ENCODE measurements around the gene NR4A2. TPM values are rescaled to one million over a fixed set of nuclear protein-coding genes. Genes with fewer than 3 reads are reported as not detected.

The NR4A2 gene
- total RNA-seq, 1 experiment from 2014 or later: 17.9 TPM

- TF ChIP-seq, protein P1, sequence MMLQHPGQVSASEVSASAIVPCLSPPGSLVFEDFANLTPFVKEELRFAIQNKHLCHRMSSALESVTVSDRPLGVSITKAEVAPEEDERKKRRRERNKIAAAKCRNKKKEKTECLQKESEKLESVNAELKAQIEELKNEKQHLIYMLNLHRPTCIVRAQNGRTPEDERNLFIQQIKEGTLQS (IDR thresholded peaks at IDR 0.05): no peak
- TF ChIP-seq, protein P2, sequence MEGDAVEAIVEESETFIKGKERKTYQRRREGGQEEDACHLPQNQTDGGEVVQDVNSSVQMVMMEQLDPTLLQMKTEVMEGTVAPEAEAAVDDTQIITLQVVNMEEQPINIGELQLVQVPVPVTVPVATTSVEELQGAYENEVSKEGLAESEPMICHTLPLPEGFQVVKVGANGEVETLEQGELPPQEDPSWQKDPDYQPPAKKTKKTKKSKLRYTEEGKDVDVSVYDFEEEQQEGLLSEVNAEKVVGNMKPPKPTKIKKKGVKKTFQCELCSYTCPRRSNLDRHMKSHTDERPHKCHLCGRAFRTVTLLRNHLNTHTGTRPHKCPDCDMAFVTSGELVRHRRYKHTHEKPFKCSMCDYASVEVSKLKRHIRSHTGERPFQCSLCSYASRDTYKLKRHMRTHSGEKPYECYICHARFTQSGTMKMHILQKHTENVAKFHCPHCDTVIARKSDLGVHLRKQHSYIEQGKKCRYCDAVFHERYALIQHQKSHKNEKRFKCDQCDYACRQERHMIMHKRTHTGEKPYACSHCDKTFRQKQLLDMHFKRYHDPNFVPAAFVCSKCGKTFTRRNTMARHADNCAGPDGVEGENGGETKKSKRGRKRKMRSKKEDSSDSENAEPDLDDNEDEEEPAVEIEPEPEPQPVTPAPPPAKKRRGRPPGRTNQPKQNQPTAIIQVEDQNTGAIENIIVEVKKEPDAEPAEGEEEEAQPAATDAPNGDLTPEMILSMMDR (IDR thresholded peaks at IDR 0.05 in 2 of 3, conservative IDR thresholded peaks at IDR 0.05 in 1 of 3; ENCODE audit: borderline replicate concordance in 1 of 3, insufficient read depth in 1 of 3, low read depth in 2 of 3, low read length in 2 of 3): no peak
These were observed 6.8 kb upstream of the NR4A2 start (continued) for GRCh38 chr2:156339110-156339847.

DNA sequence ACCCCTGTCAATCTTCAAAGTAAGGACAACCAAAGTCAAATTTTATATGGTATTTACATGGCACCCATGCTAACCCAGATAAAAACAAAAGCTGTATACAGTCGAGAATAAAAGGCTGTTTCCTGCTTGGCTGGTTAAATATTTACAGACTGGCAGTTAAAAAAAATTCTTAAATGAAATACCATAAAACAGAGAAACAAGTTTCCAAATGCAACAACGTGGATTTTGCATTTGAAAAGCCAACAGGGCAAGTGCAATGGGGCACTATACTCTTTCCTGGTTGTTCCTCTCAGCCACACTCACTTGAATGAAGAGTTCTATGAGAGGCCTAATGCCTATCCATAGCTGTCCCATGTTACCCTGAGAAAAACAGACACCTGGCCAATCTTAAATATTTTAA lies 6.1 kb upstream of the NR4A2 start:
- BruUV-seq (replicated peaks): no TSS peak
- RAD21 ChIA-PET (ENCODE audit: low non-redundant PET in 1 of 2, low total read pairs in 2 of 2, uncharacterized antibody in 2 of 2, unreplicated experiment in 2 of 2): no interaction called here
- peak overlapping the region; percentile 99 for H3K27ac ChIP-seq (ENCODE audit: low read depth, low read length)
- H4K20me1 ChIP-seq (ENCODE audit: insufficient read depth): no peaks in the 10 kb centered on the region
- H3K27me3 ChIP-seq (ENCODE audit: insufficient read depth, low read length): no peaks in the 10 kb centered on the region
- intact Hi-C loops (cut with micrococcal nuclease): loop anchor here (10.0 kb wide), 2 partner anchors 856 to 964 kb away; no protein-coding TSS in a partner anchor
- peaks cover 55 to 76% of the 10 kb centered on the region in 2 experiments for H3K4me1 ChIP-seq (ENCODE audit: control insufficient read depth in 1 of 2, insufficient read depth in 2 of 2, low read length in 2 of 2)
- H3K9me3 ChIP-seq (ENCODE audit: control insufficient read depth in 1 of 2, insufficient read depth in 1 of 2, low read depth in 1 of 2, low read length in 2 of 2): no peaks in the 10 kb centered on the region
- peaks cover 25% of the 10 kb centered on the region for H3K79me2 ChIP-seq (ENCODE audit: insufficient read depth, low read length)
- DNase-seq (ENCODE audit: low read depth, low spot score) (no peak), ATAC-seq (no peak)
- H3K4me3 ChIP-seq (replicated peaks in 1 of 2; ENCODE audit: low read depth in 1 of 2, low read length in 2 of 2): peak overlapping the region in 1 of 2 experiments; percentile 71; a peak in 1 of 4 replicates
- CTCF ChIA-PET: interaction anchor here (1.2 kb wide), 1 partner anchor 251 kb away, joined by 3 read pairs; no protein-coding TSS in a partner anchor
- H2AFZ ChIP-seq (ENCODE audit: low read depth, low read length, poor library complexity, severe bottlenecking): no peak overlapping the region
- H3K9me2 ChIP-seq (ENCODE audit: insufficient read depth): no peaks in the 10 kb centered on the region
- POLR2A ChIA-PET: no interaction called here
- no peaks in the 10 kb centered on the region for H3K36me3 ChIP-seq (ENCODE audit: control insufficient read depth in 1 of 2, insufficient read depth in 2 of 2, low read length in 2 of 2)
- no peak for TF ChIP-seq ZFX (IDR thresholded peaks at IDR 0.05)
- no peak for TF ChIP-seq FOSL1 (IDR thresholded peaks at IDR 0.05; ENCODE audit: low read depth)
- no peak for TF ChIP-seq MAX (IDR thresholded peaks at IDR 0.05)
- H3K4me2 ChIP-seq (ENCODE audit: low read length): peak overlapping the region; percentile 85
- H3K9ac ChIP-seq (ENCODE audit: low read length): peak overlapping the region; percentile 91
